Body of pancreas (tissue), 4 donors: ENCODE results near the gene ADCYAP1R1. TPM values are rescaled to one million over a fixed set of nuclear protein-coding genes. Genes with fewer than 3 reads are reported as not detected.

Source experiments
- ATAC-seq: fragments of 150-250 bp; one replicate; pipeline ENCODE4 v1.9.1; 2016
- DNase-seq, 4 donors: peaks; one replicate each; pipeline ENCODE4 v3.0.0-alpha.2; 2019
- H3K27ac ChIP-seq, 4 donors: fragments of 200-600 bp; sonication (generic); 1 replicate in 3 of 4; 2 replicates in 1 of 4; pipeline versions ENCODE4 v1.5.1 to v1.6.1; 2016 to 2019; ENCODE audit warnings: mild to moderate bottlenecking in 1 of 4, mixed read lengths in 1 of 4, moderate library complexity in 1 of 4
- H3K27me3 ChIP-seq, 2 donors: fragments of 200-600 bp; sonication (generic); one replicate each; pipeline ENCODE4 v1.6.0; 2016; ENCODE audit warnings: mild to moderate bottlenecking in 1 of 2
- H3K36me3 ChIP-seq, 2 donors: fragments of 200-600 bp; sonication (generic); replicated peaks in 1 of 2; 2 replicates each; pipeline ENCODE4 v1.5.1; 2016; ENCODE audit warnings: low read depth in 2 of 2; ENCODE audit not compliant: insufficient read depth in 1 of 2
- H3K4me1 ChIP-seq: fragments of 200-600 bp; sonication (generic); one replicate; pipeline ENCODE4 v1.6.0; 2016
- H3K4me3 ChIP-seq, 2 donors: fragments of 200-600 bp; sonication (generic); 1 replicate in 1 of 2; 2 replicates in 1 of 2; pipeline ENCODE4 v1.5.1; 2016 to 2019
- H3K9me3 ChIP-seq, 3 donors: fragments of 200-600 bp; sonication (generic); 1 replicate in 2 of 3; 2 replicates in 1 of 3; pipeline ENCODE4 v1.5.1; 2016
- CTCF ChIP-seq, 7 experiments: fragments of 450-650 bp in 4 of 7; fragments of 200-600 bp in 3 of 7; sonication (generic) in 3 of 7; IDR thresholded peaks; one replicate each; pipeline ENCODE4 v1.5.1; 2016 to 2019; ENCODE audit warnings: antibody characterized with exemption in 7 of 7
- POLR2A ChIP-seq, 3 donors: fragments of 450-650 bp; IDR thresholded peaks; one replicate each; pipeline ENCODE4 v1.6.1; 2016; ENCODE audit warnings: antibody characterized with exemption in 3 of 3, mild to moderate bottlenecking in 2 of 3
- WGBS, 2 donors: methylation state at CpG; one replicate each; pipeline ENCODE4 v1.1.5; 2017; 5-methylcytosine and 5-hydroxymethylcytosine counted together
- intact Hi-C: fragments of 100-400 bp; cut with DNase I; formaldehyde crosslinking; loops from one replicate; pipeline ENCODE4 v1.15.1; 2023
- total RNA-seq, 2 donors: library from RNA; depleted of rRNA; stranded (reverse); fragments of >200 nt; gene quantifications; one replicate each; pipeline ENCODE4 v1.1.0, GENCODE V29; 2016

The ADCYAP1R1 gene
- total RNA-seq, 2 donors from 2014 or later: 1.8 to 8.2 TPM

- intact Hi-C loops: no loop called here
- no peak for TF ChIP-seq POLR2A (IDR thresholded peaks at IDR 0.05)
- no peak for TF ChIP-seq CTCF (IDR thresholded peaks at IDR 0.05)
- H3K27me3 ChIP-seq: no peaks in the 10 kb centered on the region
- ATAC-seq (no peak), DNase-seq (no peak)
- no peaks in the 10 kb centered on the region for H3K4me1 ChIP-seq
- no peak overlapping the region for H3K27ac ChIP-seq
- H3K36me3 ChIP-seq: no peaks in the 10 kb centered on the region
- no peaks in the 10 kb centered on the region for H3K9me3 ChIP-seq
- H3K4me3 ChIP-seq: no peak overlapping the region
- WGBS, 2 donors: 74 to 84% methylated on average over 10 to 11 of the region's 11 CpGs
Measured at GRCh38 chr7:31076641-31077310, 24.7 kb downstream of the ADCYAP1R1 start.

GRCh38 chr7:31077484-31078362, 25.6 kb downstream of the ADCYAP1R1 start:
- Histone ChIP-seq H3K4me1 (no peaks in the 10 kb centered on the region), H3K27me3 (no peaks in the 10 kb centered on the region), H3K36me3 (no peaks in the 10 kb centered on the region), H3K4me3 (no peak overlapping the region), H3K27ac (no peak overlapping the region), H3K9me3 (no peaks in the 10 kb centered on the region)
- intact Hi-C loops: no loop called here
- WGBS, 2 donors: 67 to 75% methylated on average over 4 to 10 of the region's 10 CpGs
- ATAC-seq (no peak), DNase-seq (no peak)
- TF ChIP-seq POLR2A (IDR thresholded peaks at IDR 0.05) (no peak), CTCF (IDR thresholded peaks at IDR 0.05) (no peak)

GRCh38 chr7:31078363-31078990, 26.4 kb downstream of the ADCYAP1R1 start:
- H3K36me3 ChIP-seq: no peaks in the 10 kb centered on the region
- intact Hi-C loops: no loop called here
- WGBS, 2 donors: 74 to 81% methylated on average over 17 to 24 of the region's 24 CpGs
- DNase-seq: no peak
- H3K27ac ChIP-seq: no peak overlapping the region
- no peaks in the 10 kb centered on the region for H3K4me1 ChIP-seq
- no peaks in the 10 kb centered on the region for H3K27me3 ChIP-seq
- no peaks in the 10 kb centered on the region for H3K9me3 ChIP-seq
- TF ChIP-seq POLR2A (IDR thresholded peaks at IDR 0.05) (no peak), CTCF (IDR thresholded peaks at IDR 0.05) (no peak)
- H3K4me3 ChIP-seq: no peak overlapping the region
- no peak for ATAC-seq

- Histone ChIP-seq H3K9me3 (no peaks in the 10 kb centered on the region), H3K27me3 (no peaks in the 10 kb centered on the region), H3K4me1 (no peaks in the 10 kb centered on the region), H3K36me3 (no peaks in the 10 kb centered on the region), H3K27ac (no peak overlapping the region), H3K4me3 (no peak overlapping the region)
- DNase-seq: no peak
- no peak for TF ChIP-seq CTCF (IDR thresholded peaks at IDR 0.05)
- no peak for TF ChIP-seq POLR2A (IDR thresholded peaks at IDR 0.05)
- ATAC-seq: no peak
- intact Hi-C loops: no loop called here
- 32 to 45% methylated on average over 9 to 11 of the region's 11 CpGs for whole genome bisulfite sequencing, 2 donors
Measured at GRCh38 chr7:31079126-31079823, 27.2 kb downstream of the ADCYAP1R1 start.
